Activated T-cell treated with anti-CD3 and anti-CD28 coated beads, Interleukin-2, amount 50 U/mL, for 1 hour (primary cell): ENCODE data around the gene CXADR.

Source experiments
- DNase-seq: peaks from one replicate; pipeline ENCODE4 v3.0.0-alpha.2; 2020

CXADR gene

GRCh38 chr21:17610911-17611310, 98.1 kb downstream of the CXADR start:
- DNase-seq: no peak

- peak; percentile 79 for DNase-seq
Measured at GRCh38 chr21:17611414-17612022, 98.7 kb downstream of the CXADR start.

DNA sequence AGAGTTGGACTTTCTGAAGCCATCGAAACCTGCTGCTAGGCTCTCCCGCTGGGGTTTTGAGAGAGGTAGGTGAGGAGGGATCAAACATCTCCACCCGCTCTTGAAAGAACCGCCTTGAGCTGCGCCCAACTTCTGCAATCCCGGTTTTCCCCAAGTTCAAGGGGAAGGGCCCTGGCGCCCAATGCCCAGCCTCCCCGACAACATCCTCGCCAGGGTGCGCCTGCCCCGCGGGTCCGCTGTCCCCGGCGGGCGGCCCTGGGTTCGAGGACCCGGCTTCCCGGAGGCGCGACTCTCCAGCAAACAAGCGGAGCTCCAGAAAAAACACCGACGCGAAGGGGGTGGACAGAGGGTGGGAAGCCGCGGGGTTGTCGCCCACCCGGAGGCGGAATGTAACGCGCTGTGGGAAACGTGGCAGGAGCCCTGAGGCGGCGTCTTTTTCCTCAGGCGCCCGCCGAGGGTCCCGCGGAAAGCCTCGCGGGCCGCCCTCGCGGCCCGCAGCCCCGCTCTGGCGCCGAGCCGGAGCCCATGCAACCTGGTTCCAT, 99.3 kb downstream of the CXADR start:
- peak; percentile 46 for DNase-seq

DNA sequence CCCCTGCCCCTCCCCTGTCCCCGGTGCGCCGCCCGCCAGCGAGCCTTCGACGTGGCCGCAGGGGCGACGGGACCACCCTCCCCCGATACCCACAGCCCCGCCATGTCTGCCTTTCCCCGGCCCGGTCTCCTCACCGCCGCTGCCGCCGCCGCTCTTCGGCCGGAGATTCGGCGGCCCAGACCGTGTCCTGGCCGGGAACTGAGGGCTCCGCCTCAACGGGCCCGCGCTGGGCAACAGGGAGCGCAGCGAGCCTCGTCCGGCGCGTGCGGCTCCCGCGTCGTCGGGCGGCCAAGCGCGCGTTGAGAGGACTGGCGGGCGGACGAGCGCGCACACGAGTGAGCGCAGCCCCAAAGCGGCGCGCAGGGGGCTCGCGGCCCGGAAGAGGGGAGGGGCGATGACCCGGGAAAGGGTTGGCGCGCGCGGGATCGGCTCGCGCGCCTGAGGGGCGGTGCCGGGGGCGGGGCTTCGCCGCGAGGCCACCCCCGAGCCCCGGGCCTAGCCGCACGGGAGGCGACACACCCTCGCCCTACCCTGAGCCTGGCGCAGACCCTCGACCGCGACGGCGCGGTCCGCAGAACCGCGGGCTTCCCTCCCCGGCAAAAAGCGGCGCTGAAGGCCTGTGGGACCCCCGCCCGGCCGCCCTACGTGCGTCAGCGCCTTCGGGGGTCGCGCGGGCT, 99.9 kb downstream of the CXADR start, which contains the start of gene BTG3:
BTG3 (minus strand) TSS at position 337 of the 677 bp plus-strand sequence. CDS start 3,757 bp downstream, outside the sequence.
- peak; percentile 84 for DNase-seq

GRCh38 chr21:17613242-17613676, 100.4 kb downstream of the CXADR start:
- no peak for DNase-seq

- no peak for DNase-seq
Measured at GRCh38 chr21:17616831-17617230, 104.0 kb downstream of the CXADR start.

DNA sequence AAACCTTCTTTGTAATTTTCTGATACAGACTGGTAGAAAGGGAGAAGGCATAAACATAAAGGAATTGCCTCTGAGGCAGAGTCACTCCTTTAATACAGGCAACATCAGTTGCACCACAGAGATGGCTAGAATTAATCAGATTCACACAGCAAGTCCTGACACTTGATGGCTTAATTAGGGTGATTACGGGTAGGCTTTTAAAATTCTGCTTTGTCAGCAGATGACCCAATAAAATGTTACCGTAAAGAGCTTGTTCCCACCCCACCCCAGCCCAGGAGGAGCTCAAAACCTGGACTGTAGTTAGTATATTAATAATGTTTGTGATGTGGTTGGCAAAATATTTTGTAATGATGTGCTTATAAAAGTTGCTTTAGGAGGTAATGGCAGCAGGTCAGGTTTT, 109.2 kb downstream of the CXADR start:
- DNase-seq: no peak

DNA sequence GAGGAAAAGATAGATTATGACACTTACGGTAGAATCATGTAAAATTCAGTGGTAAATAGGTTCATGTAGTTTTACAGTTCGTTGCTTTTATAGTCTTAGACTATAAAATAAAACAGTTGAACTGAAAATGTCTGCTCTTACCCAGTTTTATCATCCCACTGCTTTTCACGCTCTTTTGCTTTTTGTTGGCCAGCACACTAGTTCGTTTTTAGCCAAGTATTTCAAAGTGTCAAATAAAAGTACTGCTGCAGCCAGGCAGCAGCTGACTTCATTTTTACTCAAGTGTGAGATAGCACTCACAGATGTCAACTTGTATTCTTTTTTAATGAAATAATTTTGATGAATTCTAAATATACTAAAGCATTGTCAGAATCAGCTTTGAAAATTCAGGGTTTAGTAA, 118.4 kb downstream of the CXADR start:
- no peak for DNase-seq

GRCh38 chr21:17636711-17637110, 123.9 kb downstream of the CXADR start:
- no peak for DNase-seq

DNA sequence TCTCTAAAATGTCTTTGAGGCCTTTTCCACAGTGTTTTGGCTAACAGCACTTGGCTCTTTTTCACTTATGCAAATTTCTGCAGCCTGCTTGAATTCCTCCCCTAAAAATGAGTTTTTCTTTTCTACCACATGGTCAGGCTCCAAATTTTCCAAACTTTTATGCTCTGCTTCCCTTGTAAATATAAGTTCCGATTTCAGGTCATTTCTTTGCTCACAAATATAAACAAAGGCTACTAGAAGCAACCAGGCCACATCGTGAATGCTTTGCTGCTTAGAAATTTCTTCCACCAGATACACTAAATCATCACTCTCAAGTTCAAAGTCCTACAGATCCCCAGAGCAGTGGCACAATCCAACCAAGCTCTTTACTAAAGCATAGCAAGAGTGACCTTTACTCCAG, 128.0 kb downstream of the CXADR start:
- no peak for DNase-seq
